GM20431 (cell line): ENCODE measurements around the gene SPRR3.

Experiments used
- in situ Hi-C: fragments of 300-500 bp; cut with MseI, MboI; formaldehyde crosslinking; loops from one replicate; pipeline ENCODE4 v1.15.0; 2020; ENCODE audit warnings: low sequenced_read_pairs; ENCODE audit not compliant: unreplicated experiment

SPRR3 gene

GRCh38 chr1:153001382-153001781, at the start of gene SPRR3:
Gene SPRR3 (plus strand): TSS chr1:153001749. CDS start chr1:153003021, 1,272 bp downstream.
- in situ Hi-C loops: no loop called here

DNA sequence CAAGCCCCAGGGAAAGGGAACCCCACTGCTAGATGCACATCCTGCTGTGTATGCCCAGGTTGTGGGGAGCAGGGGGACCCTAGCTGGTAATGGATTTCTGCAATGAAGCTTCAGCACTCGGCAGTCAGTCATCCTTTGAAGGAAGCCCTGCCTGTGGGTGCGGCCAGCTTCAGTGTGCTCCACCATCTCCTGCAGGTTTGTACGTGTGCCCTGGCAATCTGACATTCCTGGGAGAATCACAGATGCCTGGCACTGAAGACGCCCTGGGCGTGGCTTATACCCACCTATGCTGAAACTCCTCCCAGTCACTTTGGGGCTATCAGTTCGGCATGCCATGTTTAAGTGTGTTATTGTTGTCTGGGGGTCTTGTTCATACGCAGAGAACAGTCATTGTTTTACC, 47.8 kb upstream of the SPRR3 start:
- in situ Hi-C loops: no loop called here

DNA sequence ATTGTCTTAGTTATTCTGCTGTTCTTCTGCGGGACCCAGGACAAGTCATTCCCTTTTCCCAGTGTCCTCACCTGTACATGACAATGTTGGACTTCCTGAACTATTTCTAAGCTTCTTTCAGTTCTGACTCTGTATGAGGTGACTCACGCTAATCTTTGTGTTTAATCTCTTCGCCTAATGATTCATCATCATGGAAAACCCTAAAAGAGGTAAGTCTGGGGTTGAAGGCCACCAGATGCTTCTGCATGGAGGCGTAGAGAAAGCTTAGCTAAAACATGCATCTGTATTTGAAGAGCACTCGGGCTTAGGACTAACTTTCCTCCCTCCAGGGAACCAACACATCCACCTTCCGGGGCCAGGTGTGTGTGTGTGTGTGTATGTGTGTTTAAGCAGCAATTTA, 47.1 kb upstream of the SPRR3 start:
- in situ Hi-C loops: no loop called here

DNA sequence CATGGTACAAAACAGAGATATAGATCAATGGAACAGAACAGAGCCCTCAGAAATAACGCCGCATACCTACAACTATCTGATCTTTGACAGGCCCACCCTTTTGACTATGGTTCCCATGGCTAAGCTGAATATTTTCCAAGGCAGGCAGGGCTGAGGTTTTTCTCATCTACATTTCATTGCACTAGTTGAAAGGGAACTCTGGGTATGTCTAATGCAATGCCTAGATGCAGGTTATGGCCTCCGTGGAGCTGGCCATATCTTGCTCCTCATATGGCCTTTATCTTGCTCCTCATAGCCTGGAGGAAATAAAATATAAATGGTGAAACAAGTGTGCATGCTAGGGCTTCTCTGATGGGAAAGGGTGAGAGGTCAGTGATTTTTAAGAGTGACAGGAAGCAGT, 44.0 kb upstream of the SPRR3 start:
- in situ Hi-C loops: no loop called here

DNA sequence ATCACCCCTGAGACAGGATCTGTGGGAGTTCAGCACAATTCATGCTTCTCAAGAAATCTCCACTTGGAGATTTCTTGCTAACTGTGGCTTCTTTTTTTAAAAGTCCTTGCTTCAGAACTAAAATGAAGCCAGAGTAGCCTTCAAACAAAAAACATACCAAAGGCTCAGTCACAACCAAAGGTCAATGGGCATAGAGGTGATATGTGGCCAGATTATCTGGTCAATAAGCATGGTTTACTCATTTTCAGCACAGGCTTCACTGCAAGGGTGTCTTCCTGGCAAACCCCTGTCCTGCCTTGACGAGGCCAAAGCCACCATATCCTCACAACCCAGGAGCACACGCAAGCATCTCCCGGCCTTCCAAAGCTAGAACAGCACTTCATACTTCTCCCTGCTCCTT, 42.3 kb upstream of the SPRR3 start:
- in situ Hi-C loops: no loop called here

GRCh38 chr1:152959801-152960451, 41.6 kb upstream of the SPRR3 start:
- in situ Hi-C loops: no loop called here

DNA sequence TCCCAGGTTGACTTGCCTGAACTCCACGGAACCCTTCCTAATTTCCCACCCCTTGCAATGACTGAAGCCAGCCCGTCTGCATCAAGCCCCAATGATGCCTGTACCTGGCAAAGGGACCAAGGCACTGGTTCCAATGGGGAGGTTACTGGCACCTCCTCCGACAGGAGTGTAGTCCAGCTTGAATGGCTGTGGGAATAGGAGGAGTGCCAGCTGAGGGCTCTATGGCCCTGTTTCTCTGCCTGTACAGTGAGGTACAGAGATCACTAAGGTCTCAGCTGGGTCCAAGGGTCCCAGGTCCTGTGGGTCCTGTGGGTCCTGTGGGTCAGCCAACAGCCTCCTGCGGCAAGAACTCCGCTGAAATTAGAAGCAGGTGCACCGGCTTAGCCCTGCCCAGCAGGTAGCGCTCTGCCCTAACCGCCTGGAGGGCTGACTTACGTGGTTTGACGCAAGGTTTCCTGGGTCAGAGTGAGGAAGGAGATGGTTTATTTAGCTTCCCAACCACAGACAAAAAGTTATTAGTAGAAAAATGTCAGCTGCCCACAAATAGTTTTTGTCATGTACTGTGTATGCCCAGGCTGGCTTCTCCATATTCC, 41.0 kb upstream of the SPRR3 start:
- in situ Hi-C loops: no loop called here

GRCh38 chr1:152961226-152961891, 40.2 kb upstream of the SPRR3 start:
- in situ Hi-C loops: no loop called here

- in situ Hi-C loops: no loop called here
Observed at GRCh38 chr1:152962876-152963415, 38.6 kb upstream of the SPRR3 start.

- in situ Hi-C loops: no loop called here
Observed at GRCh38 chr1:152964536-152964935, 37.0 kb upstream of the SPRR3 start.

GRCh38 chr1:152965853-152966252, 35.7 kb upstream of the SPRR3 start:
- in situ Hi-C loops: no loop called here

DNA sequence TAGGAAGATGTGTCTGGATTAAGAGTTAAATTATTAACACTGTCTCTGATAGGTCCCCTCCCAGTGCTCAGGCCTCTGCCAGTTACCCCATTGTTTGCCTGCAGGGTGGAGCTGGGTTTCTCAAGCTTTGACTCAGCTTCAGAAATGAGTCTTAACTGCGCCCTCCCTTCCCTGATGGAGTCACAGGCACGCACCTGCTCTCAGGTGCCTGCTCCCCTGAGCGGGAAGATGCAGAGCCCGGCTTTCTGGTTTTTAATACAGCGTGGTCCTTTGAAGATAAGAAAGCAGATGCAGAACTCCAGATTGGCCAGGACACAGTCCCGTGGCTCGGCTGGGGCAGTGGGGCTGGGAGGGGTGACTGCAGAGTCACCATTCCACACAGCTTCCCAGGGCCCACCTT, 34.3 kb upstream of the SPRR3 start:
- in situ Hi-C loops: no loop called here

- in situ Hi-C loops: no loop called here
Observed at GRCh38 chr1:152968248-152968647, 33.3 kb upstream of the SPRR3 start.

DNA sequence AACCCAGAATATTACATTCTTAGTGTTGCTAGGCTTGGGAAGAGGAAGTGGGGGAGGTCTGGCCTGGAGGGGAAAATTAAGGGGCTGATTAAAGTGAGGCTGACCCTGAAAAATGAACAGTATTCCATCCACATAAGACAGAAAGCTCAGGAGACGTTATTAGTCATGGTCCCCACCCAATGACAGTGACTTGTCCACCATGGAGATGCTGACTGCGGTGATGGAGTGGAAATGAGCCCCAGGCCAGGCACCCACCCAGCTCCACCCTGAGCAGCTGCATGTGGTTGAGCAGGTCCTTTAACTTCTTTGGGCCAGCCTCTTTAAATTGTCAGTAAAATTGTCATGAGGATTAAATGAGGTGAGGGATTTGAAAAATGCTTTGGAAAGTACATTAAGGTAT, 32.5 kb upstream of the SPRR3 start:
- in situ Hi-C loops: no loop called here

DNA sequence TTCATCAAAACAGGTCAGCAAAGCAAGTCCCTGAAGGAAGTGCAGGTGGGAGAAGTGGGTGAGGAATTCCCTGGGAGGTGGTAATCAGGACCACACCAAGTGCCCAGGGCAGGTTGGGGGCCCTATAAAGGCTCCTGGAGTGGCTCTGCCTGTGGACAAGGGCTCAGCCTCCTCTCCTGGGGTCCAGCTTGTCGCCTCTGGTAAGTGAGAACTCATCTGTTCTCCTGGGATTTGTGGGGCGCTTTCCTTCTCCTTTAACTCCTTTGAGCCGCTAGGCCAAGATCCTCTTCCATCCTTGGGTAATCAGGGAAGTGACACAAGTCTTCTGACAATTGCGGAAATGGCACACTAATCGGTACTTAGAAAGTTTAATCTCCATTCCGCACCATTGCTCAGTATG, 31.1 kb upstream of the SPRR3 start, which contains the start of gene SPRR4:
TSS of gene SPRR4 (plus strand) at position 154 of the 400 bp plus-strand sequence. CDS start 1,243 bp downstream, outside the sequence.
- in situ Hi-C loops: no loop called here

- in situ Hi-C loops: no loop called here
Observed at GRCh38 chr1:152972196-152972886, 29.2 kb upstream of the SPRR3 start.

GRCh38 chr1:152976688-152977087, 24.9 kb upstream of the SPRR3 start:
- in situ Hi-C loops: no loop called here

- in situ Hi-C loops: no loop called here
Observed at GRCh38 chr1:152977614-152978013, 23.9 kb upstream of the SPRR3 start.

- in situ Hi-C loops: no loop called here
Observed at GRCh38 chr1:152980676-152981075, 20.9 kb upstream of the SPRR3 start.

GRCh38 chr1:152981146-152981871, 20.2 kb upstream of the SPRR3 start:
- in situ Hi-C loops: no loop called here
